ENCODE measurements around the gene FXYD5. TPM values are rescaled to one million over a fixed set of nuclear protein-coding genes. Genes with fewer than 3 reads are reported as not detected.

The FXYD5 gene
- total and polyA plus RNA-seq, 9 of the 15 experiments (the other 6 are each of a cell fraction or from before 2014, with no cell fraction given) = 104 to 537 (median 174) TPM

GRCh38 chr19:35153701-35154524 is 622 bp upstream of the FXYD5 start (continued):
- TF ChIP-seq ATF6 (CRISPR knock-in tag; IDR thresholded peaks at IDR 0.05) (no peak), MBD1 (CRISPR knock-in tag; IDR thresholded peaks at IDR 0.05) (no peak), ERF (CRISPR knock-in tag; IDR thresholded peaks at IDR 0.05) (no peak), REST (IDR thresholded peaks at IDR 0.05; ENCODE audit: borderline replicate concordance) (0 out of 2 replicates have a peak, but pooled peaks have one; percentile 18), REST (CRISPR knock-in tag; IDR thresholded peaks at IDR 0.05; ENCODE audit: low read depth) (no peak), PRMT5 (CRISPR knock-in tag; IDR thresholded peaks at IDR 0.05) (no peak), CREM (IDR thresholded peaks at IDR 0.05; ENCODE audit: low read depth) (peak; percentile 70), CXXC5 (CRISPR knock-in tag; IDR thresholded peaks at IDR 0.05) (peak; percentile 48; the same call in 1 of the 2 replicates), POLR2AphosphoS2 (IDR thresholded peaks at IDR 0.05; ENCODE audit: low read length) (no peak), IFI16 (CRISPR knock-in tag; IDR thresholded peaks at IDR 0.05) (no peak), MAX (CRISPR knock-in tag; IDR thresholded peaks at IDR 0.05) (peak; percentile 40; the same call in 1 of the 2 replicates)
